WERI-Rb-1 (cell line): ENCODE measurements around the gene PGC.

Source experiments
- DNase-seq: peaks from one replicate; pipeline ENCODE4 v3.0.0-alpha.2; 2020
- H3K27ac ChIP-seq: fragments of 250-450 bp; sonication (Bioruptor Pico); 2 replicates; pipeline ENCODE4 v1.5.1; 2020; ENCODE audit warnings: mild to moderate bottlenecking, moderate library complexity
- H3K27me3 ChIP-seq: fragments of 250-450 bp; sonication (Bioruptor Pico); 2 replicates; pipeline ENCODE4 v1.5.1; 2021; ENCODE audit warnings: mild to moderate bottlenecking, low read depth, moderate library complexity; ENCODE audit not compliant: insufficient read depth, severe bottlenecking
- H3K36me3 ChIP-seq: fragments of 250-450 bp; sonication (Bioruptor Pico); 2 replicates; pipeline ENCODE4 v1.5.1; 2020; ENCODE audit warnings: mild to moderate bottlenecking, moderate library complexity
- H3K4me3 ChIP-seq: 2 replicates; pipeline ENCODE4 v1.5.1; 2011; ENCODE audit warnings: low read depth, mild to moderate bottlenecking, control low read depth, low read length
- H3K9me3 ChIP-seq: fragments of 250-450 bp; sonication (Bioruptor Pico); 2 replicates; pipeline ENCODE4 v1.5.1; 2021; ENCODE audit warnings: mild to moderate bottlenecking, moderate library complexity; ENCODE audit not compliant: severe bottlenecking
- CTCF ChIP-seq: IDR thresholded peaks from 2 replicates; pipeline ENCODE4 v1.5.1; 2011; ENCODE audit warnings: low read depth, mild to moderate bottlenecking, control low read depth, inconsistent platforms, low read length

PGC gene

GRCh38 chr6:41708856-41709255 is 38.3 kb downstream of the PGC start:
- Histone ChIP-seq H3K27ac (no peak overlapping the region), H3K36me3 (no peaks in the 10 kb centered on the region), H3K27me3 (no peaks in the 10 kb centered on the region), H3K4me3 (no peak overlapping the region), H3K9me3 (no peaks in the 10 kb centered on the region)
- no peak for TF ChIP-seq CTCF
- DNase-seq: no peak

GRCh38 chr6:41707565-41708200 is 39.5 kb downstream of the PGC start:
- H3K27ac ChIP-seq: no peak overlapping the region
- no peak overlapping the region for H3K4me3 ChIP-seq

GRCh38 chr6:41706876-41707564 is 40.2 kb downstream of the PGC start:
- no peak for TF ChIP-seq CTCF
- Histone ChIP-seq H3K36me3 (no peaks in the 10 kb centered on the region), H3K4me3 (no peak overlapping the region), H3K9me3 (no peaks in the 10 kb centered on the region), H3K27ac (no peak overlapping the region), H3K27me3 (no peaks in the 10 kb centered on the region)
- DNase-seq: no peak

More at GRCh38 chr6:41707565-41708200, 39.5 kb downstream of the PGC start:
- no peaks in the 10 kb centered on the region for H3K36me3 ChIP-seq
- no peaks in the 10 kb centered on the region for H3K9me3 ChIP-seq
- TF ChIP-seq CTCF: no peak
- no peak for DNase-seq
- H3K27me3 ChIP-seq: no peaks in the 10 kb centered on the region

- no peak overlapping the region for H3K4me3 ChIP-seq
- peak; percentile 92 for DNase-seq
Measured at GRCh38 chr6:41705996-41706835, 41.0 kb downstream of the PGC start.

More at GRCh38 chr6:41705996-41706835, 41.0 kb downstream of the PGC start:
- H3K9me3 ChIP-seq: no peaks in the 10 kb centered on the region
- TF ChIP-seq CTCF: peak; percentile 99
- H3K36me3 ChIP-seq: no peaks in the 10 kb centered on the region
- no peak overlapping the region for H3K27ac ChIP-seq
- no peaks in the 10 kb centered on the region for H3K27me3 ChIP-seq
